Cerebellar nuclear complex (tissue), 1 donor: ENCODE measurements around the gene CIAO2B.

Experiments used
- DNase-seq, 2 experiments: peaks; one replicate each; lab custom pipeline; 2025; lab: John Stamatoyannopoulos, UW

Gene CIAO2B

DNA sequence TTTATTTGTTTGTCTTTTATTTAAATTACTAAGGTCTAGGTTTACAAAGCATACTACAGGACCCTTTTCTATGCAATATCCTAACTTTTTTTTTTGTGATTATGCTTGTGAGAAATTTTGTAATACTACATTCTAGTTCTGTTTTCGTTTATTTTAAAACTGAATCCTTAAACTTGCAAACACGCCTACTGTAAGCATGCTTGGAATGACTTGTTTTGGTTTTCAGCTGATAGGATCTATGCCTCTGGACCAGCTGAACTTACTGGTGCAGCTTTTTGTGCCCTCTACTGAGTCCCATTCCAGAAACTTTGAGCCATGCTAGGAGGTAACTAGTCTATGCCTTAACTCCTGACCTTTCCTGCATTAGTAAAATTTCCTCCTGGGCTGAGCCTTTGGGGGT is 47.9 kb downstream of the CIAO2B start:
- no peak for DNase-seq

DNA sequence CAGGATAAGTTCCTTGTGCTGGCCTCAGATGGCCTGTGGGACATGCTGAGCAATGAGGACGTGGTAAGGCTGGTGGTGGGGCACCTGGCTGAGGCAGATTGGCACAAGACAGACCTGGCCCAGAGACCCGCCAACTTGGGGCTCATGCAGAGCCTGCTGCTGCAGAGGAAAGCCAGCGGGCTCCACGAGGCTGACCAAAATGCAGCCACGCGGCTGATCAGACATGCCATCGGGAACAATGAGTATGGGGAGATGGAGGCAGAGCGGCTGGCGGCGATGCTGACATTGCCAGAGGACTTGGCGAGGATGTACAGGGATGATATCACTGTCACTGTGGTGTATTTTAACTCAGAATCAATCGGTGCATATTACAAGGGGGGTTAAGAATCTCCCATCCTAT is 48.7 kb downstream of the CIAO2B start:
- DNase-seq: no peak

DNA sequence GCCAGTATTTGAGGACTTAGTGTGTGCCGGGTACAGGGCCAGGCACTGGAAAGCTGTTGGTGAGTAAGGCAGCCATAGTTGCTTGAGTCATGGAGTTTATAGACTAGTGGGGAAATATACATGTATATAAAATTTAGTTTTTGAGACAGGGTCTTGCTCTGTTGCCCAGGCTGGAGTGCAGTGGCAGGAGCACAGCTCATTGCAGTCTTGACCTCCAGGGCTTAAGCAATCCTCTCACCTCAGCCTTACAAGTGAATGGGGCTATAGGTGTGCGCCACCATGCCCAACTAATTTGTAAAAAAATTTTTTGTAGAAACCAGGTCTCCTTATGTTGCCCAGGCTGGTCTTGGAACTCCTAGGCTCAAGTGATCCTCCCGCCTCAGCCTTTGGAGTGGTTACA is 51.5 kb downstream of the CIAO2B start:
- no peak for DNase-seq
